Osteoblast (primary cell): Measurements from ENCODE around the gene PMAIP1. TPM values are rescaled to one million over a fixed set of nuclear protein-coding genes. Genes with fewer than 3 reads are reported as not detected.

Experiments
- DNase-seq: peaks from one replicate; pipeline ENCODE4 v3.0.0; 2011; ENCODE audit warnings: low spot score, mixed read lengths; ENCODE audit not compliant: insufficient read length; ENCODE audit errors: missing footprints
- H2AFZ ChIP-seq: 2 replicates; pipeline ENCODE4 v1.6.0; 2011; ENCODE audit warnings: mild to moderate bottlenecking, low read length
- H3K27ac ChIP-seq: 2 replicates; pipeline ENCODE4 v1.5.1; 2011; ENCODE audit warnings: mild to moderate bottlenecking, low read depth, low read length, moderate library complexity
- H3K27me3 ChIP-seq: 2 replicates; pipeline ENCODE4 v1.6.0; 2012; ENCODE audit warnings: mild to moderate bottlenecking, control low read depth, inconsistent platforms, low read length, moderate library complexity; ENCODE audit not compliant: insufficient read depth
- H3K36me3 ChIP-seq: 2 replicates; pipeline ENCODE4 v1.5.1; 2011; ENCODE audit warnings: mild to moderate bottlenecking, low read length, control low read depth, moderate library complexity; ENCODE audit not compliant: insufficient read depth
- H3K4me1 ChIP-seq: 2 replicates; pipeline ENCODE4 v1.5.1; 2011; ENCODE audit warnings: mild to moderate bottlenecking, low read length, control low read depth, moderate library complexity; ENCODE audit not compliant: insufficient read depth
- H3K4me2 ChIP-seq: 2 replicates; pipeline ENCODE4 v1.6.0; 2011; ENCODE audit warnings: mild to moderate bottlenecking, low read length; ENCODE audit not compliant: insufficient read depth
- H3K4me3 ChIP-seq: fragments of 200-600 bp; sonication (generic); 3 replicates; pipeline ENCODE4 v1.5.1; 2012; ENCODE audit warnings: mild to moderate bottlenecking, low read length, inconsistent platforms; ENCODE audit not compliant: insufficient read depth
- H3K79me2 ChIP-seq: 2 replicates; pipeline ENCODE4 v1.6.0; 2012; ENCODE audit warnings: mild to moderate bottlenecking, low read length, control low read depth, inconsistent platforms; ENCODE audit not compliant: insufficient read depth
- H3K9me3 ChIP-seq: 2 replicates; pipeline ENCODE4 v1.5.1; 2011; ENCODE audit warnings: low read depth, low read length, control low read depth
- H4K20me1 ChIP-seq: 2 replicates; pipeline ENCODE4 v1.6.0; 2012; ENCODE audit warnings: mild to moderate bottlenecking, low read length, control low read depth; ENCODE audit not compliant: insufficient read depth
- total RNA-seq: library from RNA; depleted of rRNA; stranded (reverse); fragments of >200 nt; gene quantifications from 2 replicates; pipeline ENCODE4 v1.2.3, GENCODE V29; 2012
- TF ChIP-seq, protein P1 (sequence below): IDR thresholded peaks from 2 replicates; pipeline ENCODE4 v1.5.1; 2011; ENCODE audit warnings: mild to moderate bottlenecking, low read depth, low read length, moderate library complexity; ENCODE audit errors: extremely low read depth

Gene PMAIP1
- total RNA-seq, 1 donor, result 4.0 TPM

GRCh38 chr18:59921384-59921891 is 21.6 kb downstream of the PMAIP1 start:
- DNase-seq, result no peak
- Histone ChIP-seq H2AFZ (no peak overlapping the region), H3K4me2 (no peak overlapping the region), H3K27me3 (peaks cover 13% of the 10 kb centered on the region), H3K36me3 (no peaks in the 10 kb centered on the region), H4K20me1 (no peaks in the 10 kb centered on the region), H3K4me3 (no peak overlapping the region), H3K4me1 (peaks cover 13% of the 10 kb centered on the region), H3K27ac (no peak overlapping the region), H3K9me3 (no peaks in the 10 kb centered on the region), H3K79me2 (no peaks in the 10 kb centered on the region)
- TF ChIP-seq, protein P1, sequence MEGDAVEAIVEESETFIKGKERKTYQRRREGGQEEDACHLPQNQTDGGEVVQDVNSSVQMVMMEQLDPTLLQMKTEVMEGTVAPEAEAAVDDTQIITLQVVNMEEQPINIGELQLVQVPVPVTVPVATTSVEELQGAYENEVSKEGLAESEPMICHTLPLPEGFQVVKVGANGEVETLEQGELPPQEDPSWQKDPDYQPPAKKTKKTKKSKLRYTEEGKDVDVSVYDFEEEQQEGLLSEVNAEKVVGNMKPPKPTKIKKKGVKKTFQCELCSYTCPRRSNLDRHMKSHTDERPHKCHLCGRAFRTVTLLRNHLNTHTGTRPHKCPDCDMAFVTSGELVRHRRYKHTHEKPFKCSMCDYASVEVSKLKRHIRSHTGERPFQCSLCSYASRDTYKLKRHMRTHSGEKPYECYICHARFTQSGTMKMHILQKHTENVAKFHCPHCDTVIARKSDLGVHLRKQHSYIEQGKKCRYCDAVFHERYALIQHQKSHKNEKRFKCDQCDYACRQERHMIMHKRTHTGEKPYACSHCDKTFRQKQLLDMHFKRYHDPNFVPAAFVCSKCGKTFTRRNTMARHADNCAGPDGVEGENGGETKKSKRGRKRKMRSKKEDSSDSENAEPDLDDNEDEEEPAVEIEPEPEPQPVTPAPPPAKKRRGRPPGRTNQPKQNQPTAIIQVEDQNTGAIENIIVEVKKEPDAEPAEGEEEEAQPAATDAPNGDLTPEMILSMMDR, result no peak

- H3K27me3 ChIP-seq, result peaks cover 16% of the 10 kb centered on the region
- no peaks in the 10 kb centered on the region for H3K9me3 ChIP-seq
- no peaks in the 10 kb centered on the region for H3K79me2 ChIP-seq
- H3K4me3 ChIP-seq, result no peak overlapping the region
- H3K4me2 ChIP-seq, result no peak overlapping the region
- H3K27ac ChIP-seq, result no peak overlapping the region
- H3K4me1 ChIP-seq, result peaks cover 6% of the 10 kb centered on the region
- no peak overlapping the region for H2AFZ ChIP-seq
- TF ChIP-seq, protein P1, result no peak
- no peaks in the 10 kb centered on the region for H4K20me1 ChIP-seq
- DNase-seq, result no peak
- H3K36me3 ChIP-seq, result no peaks in the 10 kb centered on the region
These were observed 23.9 kb downstream of the PMAIP1 start for GRCh38 chr18:59923539-59924196.

DNA sequence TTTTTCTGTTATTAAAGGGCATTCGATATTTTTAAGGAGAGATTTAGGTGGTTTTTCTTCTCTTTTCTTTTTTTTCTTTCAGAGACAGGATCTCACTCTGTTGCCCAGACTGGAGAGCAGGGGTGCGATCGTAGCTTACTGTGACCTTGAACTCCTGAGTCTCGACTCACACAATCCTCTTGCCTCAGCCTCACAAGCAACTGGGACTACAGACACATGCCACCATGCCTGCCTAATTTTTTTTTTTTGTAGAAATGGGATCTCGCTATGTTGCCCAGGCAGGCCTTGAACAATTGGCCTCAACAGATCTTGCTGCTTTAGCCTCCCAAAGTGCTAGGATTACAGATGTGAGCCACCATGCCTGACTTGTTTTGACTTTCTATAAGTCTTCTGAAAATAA is 26.3 kb downstream of the PMAIP1 start:
- Histone ChIP-seq H3K27me3 (peaks cover 16% of the 10 kb centered on the region), H2AFZ (no peak overlapping the region), H3K4me3 (no peak overlapping the region), H3K4me2 (no peak overlapping the region), H3K9me3 (no peaks in the 10 kb centered on the region), H3K36me3 (no peaks in the 10 kb centered on the region), H3K4me1 (peaks cover 6% of the 10 kb centered on the region), H3K79me2 (no peaks in the 10 kb centered on the region), H4K20me1 (no peaks in the 10 kb centered on the region), H3K27ac (no peak overlapping the region)
- DNase-seq, result no peak
- TF ChIP-seq, protein P1, result no peak

DNA sequence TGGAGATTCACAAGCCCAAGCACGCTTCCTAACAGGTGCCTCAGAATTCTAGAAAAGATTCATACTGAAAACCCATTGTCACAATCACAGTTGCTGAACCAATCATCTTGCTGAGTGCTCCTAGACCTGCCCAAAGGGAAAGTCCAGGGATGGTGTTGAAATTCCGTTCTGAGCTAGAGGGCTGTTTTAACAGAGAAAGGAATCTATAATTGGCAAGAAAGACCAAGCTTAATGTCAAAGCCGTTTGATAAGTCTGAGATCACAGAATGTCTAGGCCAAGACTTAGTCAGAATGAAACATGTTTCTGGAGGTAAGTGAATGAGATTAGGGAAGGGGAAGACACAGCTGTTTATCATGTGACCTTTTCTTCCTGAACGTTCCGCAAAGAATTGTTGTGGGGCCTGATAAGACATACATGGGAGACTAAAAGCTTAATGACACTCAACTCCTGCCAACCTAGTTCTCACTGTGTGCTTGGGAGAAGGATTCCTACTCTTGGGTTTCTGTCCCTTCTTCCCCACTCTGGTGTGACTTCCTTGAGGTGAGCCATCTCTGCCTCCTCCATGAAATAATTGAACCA is 27.5 kb downstream of the PMAIP1 start:
- Histone ChIP-seq H2AFZ (no peak overlapping the region), H3K27me3 (peaks cover 19% of the 10 kb centered on the region), H3K4me3 (no peak overlapping the region), H3K4me1 (peaks cover 6% of the 10 kb centered on the region), H4K20me1 (no peaks in the 10 kb centered on the region), H3K79me2 (no peaks in the 10 kb centered on the region), H3K4me2 (no peak overlapping the region), H3K27ac (no peak overlapping the region), H3K9me3 (no peaks in the 10 kb centered on the region), H3K36me3 (no peaks in the 10 kb centered on the region)
- no peak for DNase-seq
- TF ChIP-seq, protein P1, result no peak
